Heart right ventricle (tissue), 16 donors: ENCODE measurements around the gene TCF3. TPM values are rescaled to one million over a fixed set of nuclear protein-coding genes. Genes with fewer than 3 reads are reported as not detected.

ENCODE experiments used
- ATAC-seq, 8 donors: fragments of 200-7000 bp; cut with Tn5 transposase; one replicate each; pipeline ENCODE4 v1.9.1; 2020; ENCODE audit warnings: mild to moderate bottlenecking in 8 of 8, moderate library complexity in 8 of 8, moderate number of reproducible peaks in 1 of 8
- DNase-seq, 2 donors: peaks; one replicate each; pipeline ENCODE4 v3.0.0-alpha.2; 2020
- H3K27ac ChIP-seq, 10 donors: fragments of 200-600 bp; sonication (generic) in 2 of 10; one replicate each; pipeline versions ENCODE4 v1.5.0 to v1.8.0; 2020 to 2022; ENCODE audit warnings: mild to moderate bottlenecking in 3 of 10
- H3K27me3 ChIP-seq, 7 donors: fragments of 200-600 bp; one replicate each; pipeline ENCODE4 v1.8.0; 2021 to 2022; ENCODE audit warnings: mild to moderate bottlenecking in 2 of 7
- H3K36me3 ChIP-seq, 9 donors: fragments of 200-600 bp; sonication (generic) in 1 of 9; one replicate each; pipeline versions ENCODE4 v1.5.0 to v1.8.0; 2020 to 2022; ENCODE audit warnings: mild to moderate bottlenecking in 2 of 9
- H3K4me1 ChIP-seq, 9 donors: fragments of 200-600 bp; sonication (generic) in 1 of 9; one replicate each; pipeline versions ENCODE4 v1.5.0 to v1.8.0; 2020 to 2022; ENCODE audit warnings: mild to moderate bottlenecking in 4 of 9
- H3K4me3 ChIP-seq, 10 donors: fragments of 200-600 bp; sonication (generic) in 2 of 10; one replicate each; pipeline versions ENCODE4 v1.5.0 to v1.8.0; 2020 to 2022; ENCODE audit warnings: mild to moderate bottlenecking in 7 of 10, moderate library complexity in 2 of 10
- H3K9me3 ChIP-seq, 11 donors: fragments of 200-600 bp in 10 of 11; sonication (generic) in 2 of 11; one replicate each; pipeline versions ENCODE4 v1.5.0 to v1.8.0; 2013 to 2022; ENCODE audit warnings: mild to moderate bottlenecking in 2 of 11, control low read depth in 1 of 11, moderate library complexity in 1 of 11
- WGBS, 2 donors: extraction: QIAGEN DNeasy Blood & Tissue Kit; methylation state at CpG; one replicate each; pipeline ENCODE4 v1.1.7; 2013; ENCODE audit warnings: inconsistent platforms in 1 of 2; 5-methylcytosine and 5-hydroxymethylcytosine counted together
- intact Hi-C, 10 donors: fragments of 100-400 bp; cut with DNase I; formaldehyde crosslinking; loops; one replicate each; pipeline versions ENCODE4 v1.11.1 to v1.14.2; 2022
- polyA plus RNA-seq, 2 donors: library from polyadenylated mRNA; stranded (reverse); fragments of 200-250 nt; gene quantifications; one replicate each; pipeline ENCODE4 v1.2.3, GENCODE V29; 2013
- total RNA-seq, 10 donors: library from RNA; stranded (reverse); fragmentation: NEBNext Ultra II Directional in 3 of 10; extraction: Animal tissue kit (Norgen Biotek cat#: 25700) in 3 of 10; gene quantifications; one replicate each; pipeline versions ENCODE4 v1.2.1 to v1.2.4, GENCODE V29; 2021 to 2023
- TF ChIP-seq, protein P1 (sequence below), 9 donors: fragments of 200-600 bp; sonication (generic) in 2 of 9; IDR thresholded peaks; one replicate each; pipeline versions ENCODE4 v1.5.0 to v1.8.0; 2021 to 2022; ENCODE audit warnings: antibody characterized with exemption in 9 of 9, mild to moderate bottlenecking in 5 of 9, moderate library complexity in 1 of 9
- donor health status: Arrhythmogenic right ventricular cardiomyopathy.
- donor health status: ischemic (EF 13 %, LVEDD 7.1; RV severe dilation, severe dysfunction).
- donor health status: healthy with polysubstance abuse.
- donor health status: DM: no; HTN: yes; CAD: no.
- donor health status: DM: no; HTN: no; CAD: no.
- donor health status: ischemic (EF 25% LVEDD 6.9; RV normal size, moderate dysfunction).
- donor health status: ischemic (EF 25% LVEDD 5.7; RV mildly dilated, moderate dysfunction).
- donor health status: healthy.
- donor health status: DM: yes; HTN: yes; CAD: no.
- donor health status: Ischemic cardiomyopathy.
- donor health status: ischemic (EF 35%, LVEDD 5.7; RV mildly dilated, moderate dysfunction).
- donor health status: nonischemic (EF 11% LVEDD 7.7; RV severe dilation, severe dysfunction).
- donor health status: DM: yes; HTN: yes; CAD: no.
- donor health status: PGD.
- donor health status: ischemic (EF 29% LVEDD 5.4; RV normal size, mild dysfunction).
- donor health status: nonischemic (EF 23%, LVEDD 6.1; RV moderate dilation, normal function).

The TCF3 gene
- total and polyA plus RNA-seq, 12 donors, result 12.4 to 38.1 (median 19.5) TPM

DNA sequence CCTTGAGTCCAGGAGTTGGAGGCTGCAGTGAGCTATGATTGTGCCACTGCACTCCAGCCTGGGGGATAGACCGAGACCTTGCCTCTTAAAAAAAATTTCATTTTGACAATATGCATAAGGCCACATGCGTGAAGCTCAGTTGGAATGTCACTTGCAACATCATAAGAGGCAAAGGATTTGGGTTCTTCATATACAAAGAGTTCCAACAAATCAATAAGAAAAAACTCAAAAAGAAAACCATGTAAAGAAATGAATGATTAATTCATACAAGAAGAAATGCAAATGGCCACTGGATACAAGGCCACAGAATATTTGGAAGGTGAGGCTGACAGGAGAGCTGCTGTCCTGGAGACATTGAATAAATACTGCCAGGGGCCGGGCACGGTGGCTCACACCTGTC lies 9.6 kb upstream of the TCF3 start:
- 95 to 100% methylated on average over 4 of the region's 4 CpGs for WGBS, 2 donors
- Histone ChIP-seq H3K36me3 (no peaks in the 10 kb centered on the region), H3K4me1 (no peaks in the 10 kb centered on the region), H3K27me3 (peaks cover 0 to 41% (median 21%) of the 10 kb centered on the region in 7 donors), H3K27ac (no peak overlapping the region), H3K9me3 (no peaks in the 10 kb centered on the region), H3K4me3 (no peak overlapping the region)
- DNase-seq (no peak), ATAC-seq (no peak)
- TF ChIP-seq, protein P1, sequence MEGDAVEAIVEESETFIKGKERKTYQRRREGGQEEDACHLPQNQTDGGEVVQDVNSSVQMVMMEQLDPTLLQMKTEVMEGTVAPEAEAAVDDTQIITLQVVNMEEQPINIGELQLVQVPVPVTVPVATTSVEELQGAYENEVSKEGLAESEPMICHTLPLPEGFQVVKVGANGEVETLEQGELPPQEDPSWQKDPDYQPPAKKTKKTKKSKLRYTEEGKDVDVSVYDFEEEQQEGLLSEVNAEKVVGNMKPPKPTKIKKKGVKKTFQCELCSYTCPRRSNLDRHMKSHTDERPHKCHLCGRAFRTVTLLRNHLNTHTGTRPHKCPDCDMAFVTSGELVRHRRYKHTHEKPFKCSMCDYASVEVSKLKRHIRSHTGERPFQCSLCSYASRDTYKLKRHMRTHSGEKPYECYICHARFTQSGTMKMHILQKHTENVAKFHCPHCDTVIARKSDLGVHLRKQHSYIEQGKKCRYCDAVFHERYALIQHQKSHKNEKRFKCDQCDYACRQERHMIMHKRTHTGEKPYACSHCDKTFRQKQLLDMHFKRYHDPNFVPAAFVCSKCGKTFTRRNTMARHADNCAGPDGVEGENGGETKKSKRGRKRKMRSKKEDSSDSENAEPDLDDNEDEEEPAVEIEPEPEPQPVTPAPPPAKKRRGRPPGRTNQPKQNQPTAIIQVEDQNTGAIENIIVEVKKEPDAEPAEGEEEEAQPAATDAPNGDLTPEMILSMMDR (IDR thresholded peaks at IDR 0.05), result no peak
- intact Hi-C loops, result loop anchor here in 2 of 10 donors (5.0 to 10.0 kb wide), 2 partner anchors 45 to 117 kb away; no protein-coding TSS in a partner anchor

- ATAC-seq (no peak), DNase-seq (no peak)
- Histone ChIP-seq H3K27me3 (peaks cover 0 to 23% (median 4%) of the 10 kb centered on the region in 7 donors), H3K9me3 (no peaks in the 10 kb centered on the region), H3K4me1 (no peaks in the 10 kb centered on the region), H3K4me3 (no peak overlapping the region), H3K27ac (no peak overlapping the region), H3K36me3 (no peaks in the 10 kb centered on the region)
- TF ChIP-seq, protein P1 (IDR thresholded peaks at IDR 0.05), result no peak
- intact Hi-C loops, result loop anchor here in 1 of 10 donors (10.0 kb wide), 1 partner anchor 54 kb away; the partner anchor contains the start of gene UQCR11
- 78 to 80% methylated on average over 4 of the region's 4 CpGs for WGBS, 2 donors
Observed at GRCh38 chr19:1659084-1659427, 6.6 kb upstream of the TCF3 start.

DNA sequence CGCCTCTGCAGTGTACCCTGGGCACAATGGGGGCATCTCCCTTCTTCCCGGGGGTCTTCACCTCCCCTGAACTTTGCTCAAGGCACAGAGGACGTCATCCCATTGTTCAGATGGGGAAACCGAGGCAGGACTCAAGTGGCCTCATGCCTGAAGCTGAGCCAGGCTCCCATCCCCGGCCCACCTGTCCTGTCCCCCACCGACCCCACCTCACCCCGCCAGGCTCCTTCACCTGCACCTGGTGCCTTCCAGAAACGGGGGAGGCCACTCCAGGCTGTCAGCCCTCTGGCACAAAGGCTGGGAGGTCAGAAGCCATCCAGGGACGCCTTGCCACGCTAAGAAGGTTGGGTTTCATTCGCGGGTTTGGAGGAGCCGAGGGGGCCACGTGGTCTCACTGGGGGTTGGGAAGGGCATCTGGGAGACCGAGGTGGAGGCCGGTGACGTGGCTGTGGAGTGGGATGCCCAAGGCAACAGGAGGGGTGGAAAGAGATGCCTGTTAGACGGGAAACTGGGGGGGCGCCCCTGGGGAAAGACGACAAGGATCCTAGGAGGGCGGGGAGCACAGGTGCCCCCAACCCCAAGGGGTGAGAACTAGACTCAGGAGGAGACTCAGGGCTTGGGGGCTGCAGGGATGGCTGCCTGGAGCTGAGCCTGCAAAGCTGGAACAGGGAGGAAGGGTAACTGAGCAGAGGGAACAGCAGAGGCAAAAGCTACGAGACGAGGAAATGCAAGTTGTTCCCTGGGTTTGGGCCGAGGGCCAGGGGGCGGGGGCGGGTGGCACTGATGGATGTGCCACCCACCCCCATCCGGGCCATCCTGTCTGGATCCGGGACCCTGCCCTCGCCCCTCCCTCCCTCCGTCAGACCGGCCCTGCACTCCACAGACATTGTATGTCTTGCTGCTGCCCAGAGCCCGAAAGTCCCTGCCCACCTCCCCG lies 6.0 kb upstream of the TCF3 start:
- no peak for DNase-seq
- H3K4me1 ChIP-seq, result peaks cover 0 to 4% (median 3%) of the 10 kb centered on the region in 9 donors
- H3K36me3 ChIP-seq, result no peaks in the 10 kb centered on the region
- 60 to 63% methylated on average over 31 to 33 of the region's 33 CpGs for WGBS, 2 donors
- H3K27me3 ChIP-seq, result peaks cover 0 to 17% (median 4%) of the 10 kb centered on the region in 7 donors
- TF ChIP-seq, protein P1 (IDR thresholded peaks at IDR 0.05), result no peak
- no peaks in the 10 kb centered on the region for H3K9me3 ChIP-seq
- ATAC-seq, result no peak
- intact Hi-C loops, result loop anchor here in 1 of 10 donors (10.0 kb wide), 1 partner anchor 54 kb away; the partner anchor contains the start of gene UQCR11
- no peak overlapping the region for H3K4me3 ChIP-seq
- H3K27ac ChIP-seq, result no peak overlapping the region

- DNase-seq, result no peak
- intact Hi-C loops, result loop anchor here in 1 of 10 donors (10.0 kb wide), 1 partner anchor 53 kb away; the partner anchor contains the start of gene UQCR11
- H3K4me3 ChIP-seq, result no peak overlapping the region
- no peaks in the 10 kb centered on the region for H3K36me3 ChIP-seq
- H3K9me3 ChIP-seq, result no peaks in the 10 kb centered on the region
- H3K27me3 ChIP-seq, result peaks cover 0 to 17% (median 4%) of the 10 kb centered on the region in 7 donors
- 66 to 67% methylated on average over 14 to 17 of the region's 17 CpGs for WGBS, 2 donors
- no peak for ATAC-seq
- H3K4me1 ChIP-seq, result peaks cover 0 to 8% (median 6%) of the 10 kb centered on the region in 9 donors
- H3K27ac ChIP-seq, result no peak overlapping the region
- TF ChIP-seq, protein P1 (IDR thresholded peaks at IDR 0.05), result no peak
Observed at GRCh38 chr19:1657746-1658145, 5.3 kb upstream of the TCF3 start.
